ENCODE results near the gene ASCL1. TPM values are rescaled to one million over a fixed set of nuclear protein-coding genes. Genes with fewer than 3 reads are reported as not detected.

The ASCL1 gene
- total RNA-seq, 4 donors from 2014 or later = 0.15 to 0.54 TPM; not detected in 2

GRCh38 chr12:102973583-102973982 lies 16.1 kb downstream of the ASCL1 start:
- Histone ChIP-seq H3K9me3 (no peaks in the 10 kb centered on the region), H3K4me3 (no peak overlapping the region), H3K4me1 (no peaks in the 10 kb centered on the region), H3K36me3 (no peaks in the 10 kb centered on the region), H3K27ac (no peak overlapping the region), H3K27me3 (peaks cover 16% of the 10 kb centered on the region)
- TF ChIP-seq EP300 (IDR thresholded peaks at IDR 0.05) = no peak
- ATAC-seq = no peak

DNA sequence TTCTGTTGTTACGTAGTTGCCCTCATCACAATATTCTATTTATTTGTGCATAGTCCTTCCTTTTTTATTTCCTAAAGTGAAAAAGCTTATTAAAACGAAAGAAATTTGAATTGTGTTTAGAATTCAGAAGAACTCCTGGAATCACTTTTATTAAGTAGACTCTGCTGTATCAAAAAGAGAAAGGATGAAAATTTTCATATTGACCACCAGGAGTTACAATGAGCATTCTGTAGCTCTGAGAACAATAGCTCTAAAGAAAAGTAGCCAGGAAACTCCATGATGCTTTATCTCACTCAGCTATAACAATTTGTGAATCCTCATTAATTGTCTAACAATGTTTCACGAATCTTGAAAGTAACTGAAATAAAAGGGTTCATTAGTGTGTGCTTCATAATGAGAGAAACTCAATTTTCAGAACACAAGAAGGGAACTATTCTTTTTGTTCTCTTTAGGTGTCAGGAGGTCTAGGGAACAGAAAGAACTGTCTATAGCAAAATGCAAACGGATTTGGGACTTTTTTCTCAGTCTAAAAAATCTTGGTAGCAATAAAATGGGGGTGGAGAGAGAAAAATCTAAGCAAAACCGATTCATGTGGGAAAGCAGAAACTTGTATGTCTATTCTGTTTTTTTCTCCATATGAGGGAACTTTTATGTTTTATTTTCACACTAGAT lies 19.3 kb downstream of the ASCL1 start:
- H3K4me3 ChIP-seq = no peak overlapping the region
- ATAC-seq = no peak
- no peak for TF ChIP-seq POLR2A (IDR thresholded peaks at IDR 0.05)
- no peak for TF ChIP-seq EP300 (IDR thresholded peaks at IDR 0.05)
- no peak for TF ChIP-seq POLR2AphosphoS5 (IDR thresholded peaks at IDR 0.05)
- no peak for TF ChIP-seq CTCF (IDR thresholded peaks at IDR 0.05)
- no peaks in the 10 kb centered on the region for H3K4me1 ChIP-seq
- H3K27me3 ChIP-seq = no peaks in the 10 kb centered on the region
- 46 to 58% methylated on average over 4 to 5 of the region's 5 CpGs for WGBS, 2 donors (ENCODE audit: low coverage in 1 of 2)
- no peak overlapping the region for H3K27ac ChIP-seq
- H3K36me3 ChIP-seq = no peaks in the 10 kb centered on the region
- no peaks in the 10 kb centered on the region for H3K9me3 ChIP-seq

- H3K4me1 ChIP-seq = no peaks in the 10 kb centered on the region
- no peaks in the 10 kb centered on the region for H3K9me3 ChIP-seq
- H3K4me3 ChIP-seq = no peak overlapping the region
- H3K36me3 ChIP-seq = no peaks in the 10 kb centered on the region
- ATAC-seq = no peak
- peaks cover 1% of the 10 kb centered on the region for H3K27me3 ChIP-seq
- no peak for TF ChIP-seq POLR2AphosphoS5 (IDR thresholded peaks at IDR 0.05)
- TF ChIP-seq POLR2A (IDR thresholded peaks at IDR 0.05) = no peak
- no peak for TF ChIP-seq EP300 (IDR thresholded peaks at IDR 0.05)
- TF ChIP-seq CTCF (IDR thresholded peaks at IDR 0.05) = no peak
- 36 to 62% methylated on average over 13 to 16 of the region's 16 CpGs for WGBS, 2 donors (ENCODE audit: low coverage in 1 of 2)
- no peak overlapping the region for H3K27ac ChIP-seq
Observed at GRCh38 chr12:102977945-102978706, 20.7 kb downstream of the ASCL1 start.

DNA sequence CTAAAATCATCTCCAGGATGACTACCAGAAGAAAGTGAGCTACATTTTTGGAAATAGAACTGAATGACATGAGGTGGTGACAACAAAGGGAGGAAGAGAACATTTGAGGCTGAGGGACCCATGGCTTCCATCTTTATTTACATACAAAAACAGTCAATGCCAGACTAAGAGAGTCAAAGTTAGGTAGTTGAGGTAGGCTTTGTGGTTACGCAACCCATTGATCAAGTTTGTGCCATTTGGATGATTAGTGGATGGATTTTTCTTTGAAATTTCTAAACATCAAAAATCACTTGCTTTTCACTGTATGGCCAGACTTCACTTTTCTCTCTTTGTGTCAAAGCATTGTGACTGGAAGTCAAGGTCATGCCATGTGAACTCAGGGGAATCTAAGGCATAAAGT lies 22.9 kb downstream of the ASCL1 start:
- Histone ChIP-seq H3K27ac (no peak overlapping the region), H3K4me3 (no peak overlapping the region), H3K4me1 (no peaks in the 10 kb centered on the region), H3K9me3 (no peaks in the 10 kb centered on the region), H3K27me3 (peaks cover 11% of the 10 kb centered on the region), H3K36me3 (no peaks in the 10 kb centered on the region)
- 80 to 100% methylated on average over 1 of the region's 1 CpG for WGBS, 2 donors (ENCODE audit: low coverage in 1 of 2)
- TF ChIP-seq POLR2A (IDR thresholded peaks at IDR 0.05) (no peak), CTCF (IDR thresholded peaks at IDR 0.05) (no peak), EP300 (IDR thresholded peaks at IDR 0.05) (no peak), POLR2AphosphoS5 (IDR thresholded peaks at IDR 0.05) (no peak)
- no peak for ATAC-seq

DNA sequence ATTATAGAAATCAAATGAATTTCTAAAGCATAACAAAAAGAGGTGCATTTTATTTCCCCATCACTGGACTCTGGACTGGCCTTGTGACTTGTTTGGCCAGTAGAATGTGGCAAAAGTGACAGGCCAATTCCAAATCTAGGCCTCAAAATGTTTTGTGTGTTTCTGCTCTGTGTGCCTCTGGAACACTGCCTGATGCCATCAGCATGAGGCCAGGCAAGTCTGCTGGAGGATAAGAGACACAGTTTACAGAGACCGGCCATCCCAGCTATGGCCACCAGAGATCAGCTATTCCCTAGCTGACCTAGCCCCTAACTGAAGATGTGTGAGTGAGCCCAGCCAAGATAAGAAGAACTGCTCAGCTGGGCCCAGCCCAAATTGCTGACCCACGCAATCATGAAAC lies 32.9 kb downstream of the ASCL1 start:
- Histone ChIP-seq H3K27ac (no peak overlapping the region), H3K36me3 (no peaks in the 10 kb centered on the region), H3K4me3 (no peak overlapping the region), H3K9me3 (no peaks in the 10 kb centered on the region), H3K4me1 (no peaks in the 10 kb centered on the region), H3K27me3 (peaks cover 4% of the 10 kb centered on the region)
- no peak for TF ChIP-seq POLR2AphosphoS5 (IDR thresholded peaks at IDR 0.05)
- no peak for TF ChIP-seq EP300 (IDR thresholded peaks at IDR 0.05)
- no peak for TF ChIP-seq CTCF (IDR thresholded peaks at IDR 0.05)
- TF ChIP-seq POLR2A (IDR thresholded peaks at IDR 0.05) = no peak
- 17 to 33% methylated on average over 1 of the region's 2 CpGs for WGBS, 2 donors (ENCODE audit: low coverage in 1 of 2)
- no peak for ATAC-seq

Data from gastroesophageal sphincter (tissue), 4 donors.